VCaP (cell line): ENCODE data around the gene RNF181.

Experiments used
- H3K27ac ChIP-seq: fragments of 450-650 bp; 2 replicates; pipeline ENCODE4 v1.5.1; 2017
- TF ChIP-seq, protein P1 (sequence below): fragments of 450-650 bp; conservative IDR thresholded peaks from 2 replicates; pipeline ENCODE4 v1.5.1; 2017; ENCODE audit warnings: mild to moderate bottlenecking, moderate library complexity

The RNF181 gene

DNA sequence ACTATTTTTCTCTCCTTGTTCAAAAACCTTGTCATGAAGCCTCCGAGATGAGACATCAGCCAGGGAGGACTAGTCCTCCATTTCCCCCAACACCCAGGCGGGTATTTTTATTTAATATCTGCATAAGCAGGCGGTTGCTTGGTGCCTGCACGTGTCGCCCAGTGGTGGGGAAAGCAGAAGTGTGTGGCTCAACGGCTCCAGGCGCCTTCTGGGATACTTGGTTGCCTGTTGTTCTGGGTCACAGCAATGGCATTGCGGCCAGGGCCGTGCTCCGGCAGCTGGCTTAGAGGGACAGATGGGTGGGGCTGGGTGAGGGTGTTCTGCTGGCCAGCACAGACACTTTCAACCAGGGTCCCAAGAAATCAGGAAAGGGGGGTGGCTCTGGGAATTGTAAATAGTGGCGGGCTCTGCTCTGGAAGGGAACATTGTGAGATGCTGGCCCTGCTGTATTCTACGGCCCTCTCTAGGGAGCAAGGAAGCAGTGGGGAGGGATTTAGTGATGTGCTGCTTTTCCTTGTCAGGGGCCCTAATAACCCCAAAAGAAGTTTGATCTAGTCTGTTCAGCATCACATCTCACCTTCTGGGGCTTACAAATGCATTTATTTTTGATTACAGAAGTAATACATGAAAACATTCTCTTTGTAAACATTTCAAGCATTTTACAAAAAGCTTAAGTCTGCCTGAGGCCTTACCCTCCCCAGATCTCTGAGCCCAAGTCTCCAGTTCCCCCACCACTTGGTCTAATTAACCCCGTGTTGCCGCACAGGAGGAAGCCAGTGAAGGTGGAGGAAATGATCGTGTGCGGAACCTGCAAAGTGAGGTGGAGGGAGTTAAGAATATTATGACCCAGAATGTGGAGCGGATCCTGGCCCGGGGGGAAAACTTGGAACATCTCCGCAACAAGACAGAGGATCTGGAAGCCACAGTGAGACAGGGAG, 17.0 kb upstream of the RNF181 start:
- H3K27ac ChIP-seq, result no peak overlapping the region
- TF ChIP-seq, protein P1, sequence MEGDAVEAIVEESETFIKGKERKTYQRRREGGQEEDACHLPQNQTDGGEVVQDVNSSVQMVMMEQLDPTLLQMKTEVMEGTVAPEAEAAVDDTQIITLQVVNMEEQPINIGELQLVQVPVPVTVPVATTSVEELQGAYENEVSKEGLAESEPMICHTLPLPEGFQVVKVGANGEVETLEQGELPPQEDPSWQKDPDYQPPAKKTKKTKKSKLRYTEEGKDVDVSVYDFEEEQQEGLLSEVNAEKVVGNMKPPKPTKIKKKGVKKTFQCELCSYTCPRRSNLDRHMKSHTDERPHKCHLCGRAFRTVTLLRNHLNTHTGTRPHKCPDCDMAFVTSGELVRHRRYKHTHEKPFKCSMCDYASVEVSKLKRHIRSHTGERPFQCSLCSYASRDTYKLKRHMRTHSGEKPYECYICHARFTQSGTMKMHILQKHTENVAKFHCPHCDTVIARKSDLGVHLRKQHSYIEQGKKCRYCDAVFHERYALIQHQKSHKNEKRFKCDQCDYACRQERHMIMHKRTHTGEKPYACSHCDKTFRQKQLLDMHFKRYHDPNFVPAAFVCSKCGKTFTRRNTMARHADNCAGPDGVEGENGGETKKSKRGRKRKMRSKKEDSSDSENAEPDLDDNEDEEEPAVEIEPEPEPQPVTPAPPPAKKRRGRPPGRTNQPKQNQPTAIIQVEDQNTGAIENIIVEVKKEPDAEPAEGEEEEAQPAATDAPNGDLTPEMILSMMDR, result no peak

GRCh38 chr2:85579266-85579935, 16.1 kb upstream of the RNF181 start:
- no peak overlapping the region for H3K27ac ChIP-seq
- TF ChIP-seq, protein P1, result no peak

DNA sequence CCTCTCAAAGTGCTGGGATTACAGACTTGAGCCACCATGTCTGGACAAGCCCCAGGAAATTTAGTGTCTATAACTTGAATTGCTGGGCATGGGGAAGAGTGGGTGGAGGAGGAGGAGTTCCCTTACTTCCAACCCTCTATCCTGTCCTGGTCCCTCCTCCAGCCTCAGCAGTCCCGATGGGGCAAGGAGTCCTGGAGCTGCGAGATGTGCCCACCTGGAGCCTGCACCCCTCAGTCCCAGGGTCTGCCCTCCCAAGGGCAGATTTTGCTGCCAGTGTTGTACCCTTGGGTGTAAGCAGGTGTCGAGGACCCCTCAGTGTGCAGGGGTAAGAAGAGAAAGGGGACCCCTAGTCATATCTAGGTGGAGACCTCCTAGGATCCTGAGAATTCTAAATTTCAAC, 15.3 kb upstream of the RNF181 start:
- no peak overlapping the region for H3K27ac ChIP-seq
- TF ChIP-seq, protein P1, result no peak

DNA sequence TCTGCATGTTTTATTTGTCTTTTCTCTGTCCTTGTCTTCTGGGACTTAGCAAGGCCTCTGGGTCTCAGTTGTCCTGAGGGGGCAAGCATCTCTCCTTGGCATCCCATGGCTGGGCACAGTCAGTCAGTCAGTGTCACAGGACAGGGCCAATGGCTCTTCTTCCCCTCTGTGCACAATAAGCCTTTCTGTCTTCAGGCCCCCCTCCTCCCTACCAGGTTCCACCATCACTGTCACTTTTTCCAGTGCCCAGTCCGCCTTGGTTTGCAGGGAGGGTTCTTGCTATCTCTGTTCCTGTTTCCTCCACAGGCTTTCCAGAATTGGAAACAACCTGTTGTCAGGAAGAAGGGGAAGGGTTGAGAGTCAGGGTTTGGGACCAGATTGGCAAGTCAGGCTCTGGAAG, 13.1 kb upstream of the RNF181 start:
- H3K27ac ChIP-seq, result no peak overlapping the region
- TF ChIP-seq, protein P1, result no peak

DNA sequence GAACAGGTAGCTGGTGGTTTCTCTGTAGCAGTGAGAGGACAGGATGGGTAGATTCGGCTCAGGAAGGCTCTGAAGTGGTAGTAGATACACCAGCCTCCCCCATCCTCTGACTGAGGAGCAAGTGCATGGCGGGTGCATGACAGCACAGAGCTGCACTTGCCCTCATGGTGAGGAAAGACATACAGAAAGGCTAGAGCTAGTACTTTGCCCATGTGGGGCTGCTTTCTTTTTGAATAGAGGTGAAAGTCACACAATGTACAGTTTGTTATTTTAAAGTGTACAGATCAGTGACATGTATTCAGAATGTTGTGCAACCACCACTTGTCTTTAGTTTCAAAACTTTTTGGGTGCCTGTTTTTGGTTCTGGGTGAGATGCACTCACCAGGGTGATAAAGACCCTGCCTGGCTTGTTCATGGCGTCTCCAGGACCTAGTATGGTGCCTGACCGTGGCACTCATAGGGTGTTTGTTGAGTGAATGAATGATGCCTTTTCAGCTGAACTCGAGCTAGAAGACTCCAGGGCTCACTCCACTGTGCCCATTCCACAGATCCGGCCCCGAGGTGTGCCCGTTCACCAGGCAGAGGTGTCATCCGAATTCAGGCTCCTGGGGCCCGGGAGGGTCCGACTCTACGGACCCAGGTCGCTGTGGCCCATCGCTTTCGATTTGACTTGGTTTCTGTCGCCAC, 11.7 kb upstream of the RNF181 start:
- TF ChIP-seq, protein P1, result no peak
- no peak overlapping the region for H3K27ac ChIP-seq

- H3K27ac ChIP-seq, result no peak within 1 kb of the TSS
- TF ChIP-seq, protein P1, result no peak
Measured at GRCh38 chr2:85584354-85584856, 11.1 kb upstream of the RNF181 start, which contains the start of gene VAMP5. VAMP5 (plus strand) TSS chr2:85584431; CDS start chr2:85584491, 60 bp downstream.
